GM12873 (cell line): ENCODE data around the gene MYO18B.

Experiments used
- CTCF ChIP-seq: IDR thresholded peaks from 2 replicates; pipeline ENCODE4 v1.5.1; 2012; ENCODE audit warnings: low read depth, mild to moderate bottlenecking, moderate library complexity, low read length, control low read depth; ENCODE audit not compliant: insufficient read depth; ENCODE audit errors: missing control alignments

The MYO18B gene

GRCh38 chr22:25714070-25714469, 27.9 kb upstream of the MYO18B start:
- no peak for TF ChIP-seq CTCF

- no peak for TF ChIP-seq CTCF
These were observed 27.2 kb upstream of the MYO18B start for GRCh38 chr22:25714739-25715138.

GRCh38 chr22:25716637-25717036, 25.4 kb upstream of the MYO18B start:
- TF ChIP-seq CTCF, result no peak

- no peak for TF ChIP-seq CTCF
These were observed 23.7 kb upstream of the MYO18B start for GRCh38 chr22:25718135-25718840.

GRCh38 chr22:25722223-25722622, 19.8 kb upstream of the MYO18B start:
- TF ChIP-seq CTCF, result no peak

GRCh38 chr22:25722626-25723025, 19.4 kb upstream of the MYO18B start:
- TF ChIP-seq CTCF, result no peak

- no peak for TF ChIP-seq CTCF
These were observed 15.7 kb upstream of the MYO18B start for GRCh38 chr22:25726241-25726640.
